K562 (cell line): ENCODE results near the gene ZNF620. TPM values are rescaled to one million over a fixed set of nuclear protein-coding genes. Genes with fewer than 3 reads are reported as not detected.
A peak's percentile ranks its signal among the peaks of the same experiment; 100 is the strongest.

Experiments used
- BRD9 ChIP-seq: fragments of 450-650 bp; IDR thresholded peaks from 2 replicates; pipeline ENCODE4 v1.6.1; 2018; ENCODE audit warnings: low read depth; ENCODE audit not compliant: partially characterized antibody
- CBFB ChIP-seq: sonication (generic); formaldehyde crosslinking; IDR thresholded peaks from 2 replicates; pipeline ENCODE4 v1.4.0; 2020; ENCODE audit warnings: mild to moderate bottlenecking, missing genetic modification reagents
- CBX5 ChIP-seq: IDR thresholded peaks from 2 replicates; pipeline ENCODE4 v1.6.1; 2014; ENCODE audit warnings: low read depth, borderline replicate concordance
- CCNT2 ChIP-seq: IDR thresholded peaks from 2 replicates; pipeline ENCODE4 v1.6.1; 2011; ENCODE audit warnings: borderline replicate concordance, low read depth, mild to moderate bottlenecking, moderate library complexity, mixed read lengths, low read length; ENCODE audit not compliant: insufficient read length; ENCODE audit errors: extremely low read depth
- DDX20 ChIP-seq: fragments of 450-650 bp; IDR thresholded peaks from 2 replicates; pipeline ENCODE4 v1.6.1; 2016; ENCODE audit warnings: missing genetic modification characterization, low read depth, mild to moderate bottlenecking, missing compliant biosample characterization, moderate library complexity
- FOS ChIP-seq: IDR thresholded peaks from 3 replicates; pipeline ENCODE4 v1.6.1; 2011; ENCODE audit not compliant: insufficient read length; ENCODE audit errors: extremely low read depth
- L3MBTL2 ChIP-seq: fragments of 450-650 bp; IDR thresholded peaks from 2 replicates; pipeline ENCODE4 v1.6.1; 2016; ENCODE audit warnings: mild to moderate bottlenecking, moderate library complexity
- MTA3 ChIP-seq: fragments of 450-650 bp; formaldehyde crosslinking; IDR thresholded peaks from 2 replicates; pipeline ENCODE4 v1.6.1; 2017; ENCODE audit warnings: mild to moderate bottlenecking, borderline replicate concordance
- NEUROD1 ChIP-seq: fragments of 150-350 bp; IDR thresholded peaks from 2 replicates; pipeline ENCODE4 v1.6.1; 2014; ENCODE audit warnings: borderline replicate concordance, low read length, low read depth; ENCODE audit not compliant: partially characterized antibody
- RAD51 ChIP-seq: fragments of 450-650 bp; IDR thresholded peaks from 2 replicates; pipeline ENCODE4 v1.7.1; 2016; ENCODE audit warnings: low read depth, mild to moderate bottlenecking, borderline replicate concordance
- SMC3 ChIP-seq: conservative IDR thresholded peaks from 2 replicates; pipeline ENCODE4 v1.6.1; 2011; ENCODE audit warnings: low read depth, low read length, improper control_type of control experiment; ENCODE audit not compliant: insufficient read depth
- TFAM ChIP-seq: fragments of 250-450 bp; sonication (Bioruptor Pico); conservative IDR thresholded peaks from 2 replicates; pipeline ENCODE4 v1.5.0; 2021; ENCODE audit warnings: mild to moderate bottlenecking, moderate library complexity
- TOE1 ChIP-seq, 2 experiments: fragments of 450-650 bp in 1 of 2; sonication (generic) in 1 of 2; formaldehyde crosslinking in 1 of 2; IDR thresholded peaks; 2 replicates each; pipeline versions ENCODE4 v1.7.1 to v1.8.0; 2016 to 2022; ENCODE audit warnings: borderline replicate concordance in 2 of 2, mild to moderate bottlenecking in 2 of 2, antibody characterized with exemption in 1 of 2, inconsistent platforms in 1 of 2, low read depth in 1 of 2, missing genetic modification reagents in 1 of 2, moderate library complexity in 1 of 2
- XRCC5 ChIP-seq: fragments of 200-400 bp; formaldehyde crosslinking; IDR thresholded peaks from 2 replicates; pipeline ENCODE4 v1.6.1; 2017; ENCODE audit warnings: low read depth, mild to moderate bottlenecking, low read length
- ZFP36 ChIP-seq: fragments of 150-350 bp; IDR thresholded peaks from 2 replicates; pipeline ENCODE4 v1.6.1; 2018; ENCODE audit warnings: low read length, low read depth; ENCODE audit not compliant: partially characterized antibody
- polyA plus RNA-seq, 8 experiments: library from polyadenylated mRNA; depleted of rRNA in 4 of 8; stranded (reverse) in 5 of 8; unstranded in 3 of 8; fragments of >200 nt; fragmentation: Nextera tagmentation in 2 of 8; fragmentation: Illumina TruSeq in 1 of 8; extraction: Ambion mirVana in 2 of 8; extraction: Trizol in 1 of 8; gene quantifications; 2 replicates each; pipeline versions ENCODE4 v1.2.1 to v1.2.3, GENCODE V29; 2011 to 2014; ENCODE audit warnings: inconsistent platforms in 1 of 8, missing spikeins in 1 of 8
- total RNA-seq, 7 experiments: library from RNA; depleted of rRNA in 6 of 7; stranded (reverse); fragments of >200 nt in 6 of 7; fragmentation: Illumina TruSeq in 2 of 7; extraction: Trizol in 2 of 7; gene quantifications; 2 replicates each; pipeline versions ENCODE4 v1.2.1 to v1.2.3, GENCODE V29; 2011 to 2021; ENCODE audit warnings: low replicate concordance in 1 of 7
- TF ChIP-seq, protein P1 (sequence below): fragments of 450-650 bp; IDR thresholded peaks from 2 replicates; pipeline ENCODE4 v1.6.1; 2016; ENCODE audit warnings: low read depth, mild to moderate bottlenecking, moderate library complexity
- TF ChIP-seq, protein P2 (sequence below): fragments of 250-450 bp; sonication (Bioruptor Pico); IDR thresholded peaks from 2 replicates; pipeline ENCODE4 v1.4.0; 2020; ENCODE audit warnings: mild to moderate bottlenecking, moderate library complexity
- TF ChIP-seq, protein P3 (sequence below): sonication (generic); formaldehyde crosslinking; IDR thresholded peaks from 2 replicates; pipeline ENCODE4 v1.4.0; 2020; ENCODE audit warnings: mild to moderate bottlenecking, missing genetic modification reagents
- TF ChIP-seq, protein P4 (sequence below): sonication (generic); formaldehyde crosslinking; IDR thresholded peaks from 2 replicates; pipeline ENCODE4 v1.8.1; 2023; ENCODE audit warnings: mild to moderate bottlenecking, missing genetic modification reagents

Gene ZNF620
- total and polyA plus RNA-seq, 9 of the 15 experiments (the other 6 are each of a cell fraction or from before 2014, with no cell fraction given), result 1.2 to 5.5 (median 3.3) TPM

DNA sequence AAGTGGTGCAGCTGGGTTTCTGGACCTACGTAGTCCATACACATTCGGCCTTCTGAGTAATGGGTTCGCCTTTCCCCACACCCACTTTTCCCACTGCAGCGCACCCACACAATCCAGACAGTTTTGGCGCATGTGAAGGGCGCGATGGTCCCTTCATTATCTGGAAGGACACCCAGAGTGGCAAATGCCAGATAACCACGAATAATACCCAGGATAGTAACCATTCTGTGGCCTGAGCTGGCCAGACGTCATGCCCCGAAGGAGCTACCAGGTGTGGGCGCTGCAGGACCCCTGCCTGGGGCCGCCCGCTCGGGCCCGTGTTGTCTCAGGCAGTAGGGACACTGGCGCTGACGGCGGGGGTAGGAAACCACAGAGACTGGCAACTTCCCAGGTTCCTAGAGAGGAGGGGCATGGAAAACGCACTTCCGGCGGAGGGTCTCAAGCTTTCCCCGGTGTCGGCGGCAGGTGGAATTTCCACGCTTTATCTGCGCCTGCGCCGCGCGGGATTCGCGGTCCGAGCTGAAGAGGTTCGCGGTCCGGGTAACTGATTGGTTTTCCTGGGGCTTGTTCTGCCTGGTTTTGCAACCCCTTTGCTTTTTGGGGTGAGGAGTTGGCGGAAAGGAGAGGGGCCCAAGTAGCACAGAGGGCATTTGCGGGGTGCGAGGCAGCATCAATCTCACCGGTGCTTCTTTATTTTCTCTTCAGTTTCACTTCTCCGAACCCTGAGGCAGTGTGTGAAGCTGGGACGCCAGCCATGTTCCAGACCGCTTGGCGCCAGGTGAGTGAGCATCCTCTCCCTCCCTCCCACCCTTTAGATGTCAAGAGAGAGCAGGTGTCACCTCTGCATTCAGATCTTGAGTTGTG is at the start of gene ZNF620 (continued):
- TF ChIP-seq TOE1 (IDR thresholded peaks at IDR 0.05; ENCODE audit: borderline replicate concordance) (peak; percentile 62; the same call in 1 of the 2 replicates), TOE1 (CRISPR knock-in tag; IDR thresholded peaks at IDR 0.05; ENCODE audit: borderline replicate concordance, low read depth) (no peak), MTA3 (peak; percentile 73; the same call in 1 of the 2 replicates), DDX20 (tag) (no peak), SMC3 (no peak), CCNT2 (peak; percentile 25), L3MBTL2 (peak; percentile 77), TFAM (CRISPR knock-in tag) (no peak), ZFP36 (no peak), BRD9 (no peak), CBFB (0 out of 2 replicates have a peak, but pooled peaks have one; percentile 84), RAD51 (no peak), NEUROD1 (peak; percentile 38), CBX5 (no peak), XRCC5 (0 out of 2 replicates have a peak, but pooled peaks have one; percentile 19), FOS (no peak)
- TF ChIP-seq, protein P1, sequence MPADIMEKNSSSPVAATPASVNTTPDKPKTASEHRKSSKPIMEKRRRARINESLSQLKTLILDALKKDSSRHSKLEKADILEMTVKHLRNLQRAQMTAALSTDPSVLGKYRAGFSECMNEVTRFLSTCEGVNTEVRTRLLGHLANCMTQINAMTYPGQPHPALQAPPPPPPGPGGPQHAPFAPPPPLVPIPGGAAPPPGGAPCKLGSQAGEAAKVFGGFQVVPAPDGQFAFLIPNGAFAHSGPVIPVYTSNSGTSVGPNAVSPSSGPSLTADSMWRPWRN, result no peak
- TF ChIP-seq, protein P2, sequence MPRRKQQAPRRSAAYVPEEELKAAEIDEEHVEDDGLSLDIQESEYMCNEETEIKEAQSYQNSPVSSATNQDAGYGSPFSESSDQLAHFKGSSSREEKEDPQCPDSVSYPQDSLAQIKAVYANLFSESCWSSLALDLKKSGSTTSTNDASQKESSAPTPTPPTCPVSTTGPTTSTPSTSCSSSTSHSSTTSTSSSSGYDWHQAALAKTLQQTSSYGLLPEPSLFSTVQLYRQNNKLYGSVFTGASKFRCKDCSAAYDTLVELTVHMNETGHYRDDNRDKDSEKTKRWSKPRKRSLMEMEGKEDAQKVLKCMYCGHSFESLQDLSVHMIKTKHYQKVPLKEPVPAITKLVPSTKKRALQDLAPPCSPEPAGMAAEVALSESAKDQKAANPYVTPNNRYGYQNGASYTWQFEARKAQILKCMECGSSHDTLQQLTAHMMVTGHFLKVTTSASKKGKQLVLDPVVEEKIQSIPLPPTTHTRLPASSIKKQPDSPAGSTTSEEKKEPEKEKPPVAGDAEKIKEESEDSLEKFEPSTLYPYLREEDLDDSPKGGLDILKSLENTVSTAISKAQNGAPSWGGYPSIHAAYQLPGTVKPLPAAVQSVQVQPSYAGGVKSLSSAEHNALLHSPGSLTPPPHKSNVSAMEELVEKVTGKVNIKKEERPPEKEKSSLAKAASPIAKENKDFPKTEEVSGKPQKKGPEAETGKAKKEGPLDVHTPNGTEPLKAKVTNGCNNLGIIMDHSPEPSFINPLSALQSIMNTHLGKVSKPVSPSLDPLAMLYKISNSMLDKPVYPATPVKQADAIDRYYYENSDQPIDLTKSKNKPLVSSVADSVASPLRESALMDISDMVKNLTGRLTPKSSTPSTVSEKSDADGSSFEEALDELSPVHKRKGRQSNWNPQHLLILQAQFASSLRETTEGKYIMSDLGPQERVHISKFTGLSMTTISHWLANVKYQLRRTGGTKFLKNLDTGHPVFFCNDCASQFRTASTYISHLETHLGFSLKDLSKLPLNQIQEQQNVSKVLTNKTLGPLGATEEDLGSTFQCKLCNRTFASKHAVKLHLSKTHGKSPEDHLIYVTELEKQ (CRISPR knock-in tag), result no peak
- TF ChIP-seq, protein P3, sequence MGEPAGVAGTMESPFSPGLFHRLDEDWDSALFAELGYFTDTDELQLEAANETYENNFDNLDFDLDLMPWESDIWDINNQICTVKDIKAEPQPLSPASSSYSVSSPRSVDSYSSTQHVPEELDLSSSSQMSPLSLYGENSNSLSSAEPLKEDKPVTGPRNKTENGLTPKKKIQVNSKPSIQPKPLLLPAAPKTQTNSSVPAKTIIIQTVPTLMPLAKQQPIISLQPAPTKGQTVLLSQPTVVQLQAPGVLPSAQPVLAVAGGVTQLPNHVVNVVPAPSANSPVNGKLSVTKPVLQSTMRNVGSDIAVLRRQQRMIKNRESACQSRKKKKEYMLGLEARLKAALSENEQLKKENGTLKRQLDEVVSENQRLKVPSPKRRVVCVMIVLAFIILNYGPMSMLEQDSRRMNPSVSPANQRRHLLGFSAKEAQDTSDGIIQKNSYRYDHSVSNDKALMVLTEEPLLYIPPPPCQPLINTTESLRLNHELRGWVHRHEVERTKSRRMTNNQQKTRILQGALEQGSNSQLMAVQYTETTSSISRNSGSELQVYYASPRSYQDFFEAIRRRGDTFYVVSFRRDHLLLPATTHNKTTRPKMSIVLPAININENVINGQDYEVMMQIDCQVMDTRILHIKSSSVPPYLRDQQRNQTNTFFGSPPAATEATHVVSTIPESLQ (CRISPR knock-in tag), result 0 out of 2 replicates have a peak, but pooled peaks have one; percentile 61
- TF ChIP-seq, protein P4, sequence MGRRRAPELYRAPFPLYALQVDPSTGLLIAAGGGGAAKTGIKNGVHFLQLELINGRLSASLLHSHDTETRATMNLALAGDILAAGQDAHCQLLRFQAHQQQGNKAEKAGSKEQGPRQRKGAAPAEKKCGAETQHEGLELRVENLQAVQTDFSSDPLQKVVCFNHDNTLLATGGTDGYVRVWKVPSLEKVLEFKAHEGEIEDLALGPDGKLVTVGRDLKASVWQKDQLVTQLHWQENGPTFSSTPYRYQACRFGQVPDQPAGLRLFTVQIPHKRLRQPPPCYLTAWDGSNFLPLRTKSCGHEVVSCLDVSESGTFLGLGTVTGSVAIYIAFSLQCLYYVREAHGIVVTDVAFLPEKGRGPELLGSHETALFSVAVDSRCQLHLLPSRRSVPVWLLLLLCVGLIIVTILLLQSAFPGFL, result no peak; the same call in 1 of the 2 replicates
